H9 (cell line): Measurements from ENCODE around the gene KLB. TPM values are rescaled to one million over a fixed set of nuclear protein-coding genes. Genes with fewer than 3 reads are reported as not detected.
"Not testable (repeated sequence)": the region's sequence is repeated elsewhere in the genome, so short reads cannot be mapped to it uniquely, and the experiment has no call there.

ENCODE experiments used
- DNase-seq: peaks from one replicate; pipeline ENCODE4 v3.0.0-alpha.2; 2017
- H2AFZ ChIP-seq: one replicate; pipeline ENCODE4 v1.6.1; 2013; ENCODE audit warnings: mild to moderate bottlenecking, low read length, control low read depth, moderate library complexity
- H2AK5ac ChIP-seq: 2 replicates; pipeline ENCODE4 v1.6.1; 2013; ENCODE audit warnings: low read length, control low read depth, mixed read lengths; ENCODE audit not compliant: insufficient read length
- H2BK120ac ChIP-seq: one replicate; pipeline ENCODE4 v1.6.1; 2013; ENCODE audit warnings: low read depth, mild to moderate bottlenecking, low read length, control low read depth, inconsistent platforms; ENCODE audit not compliant: poor library complexity, severe bottlenecking
- H2BK12ac ChIP-seq: 2 replicates; pipeline ENCODE4 v1.6.1; 2013; ENCODE audit warnings: low read length, control low read depth, mixed read lengths, low read depth; ENCODE audit not compliant: insufficient read length
- H2BK15ac ChIP-seq: 2 replicates; pipeline ENCODE4 v1.6.1; 2013; ENCODE audit warnings: low read depth, low read length, control low read depth
- H2BK20ac ChIP-seq: one replicate; pipeline ENCODE4 v1.6.1; 2013; ENCODE audit warnings: low read depth, mild to moderate bottlenecking, low read length, control low read depth, inconsistent platforms; ENCODE audit not compliant: poor library complexity, severe bottlenecking
- H2BK5ac ChIP-seq: 2 replicates; pipeline ENCODE4 v1.6.1; 2013; ENCODE audit warnings: low read length, control low read depth, mixed read lengths; ENCODE audit not compliant: insufficient read length
- H3K14ac ChIP-seq: 2 replicates; pipeline ENCODE4 v1.6.1; 2013; ENCODE audit warnings: low read length, control low read depth; ENCODE audit not compliant: insufficient read depth
- H3K18ac ChIP-seq: 2 replicates; pipeline ENCODE4 v1.6.1; 2013; ENCODE audit warnings: low read depth, mild to moderate bottlenecking, mixed read lengths, low read length, control low read depth; ENCODE audit not compliant: insufficient read length
- H3K23ac ChIP-seq: 2 replicates; pipeline ENCODE4 v1.6.1; 2013; ENCODE audit warnings: low read length, control low read depth, mixed read lengths, low read depth; ENCODE audit not compliant: insufficient read length
- H3K23me2 ChIP-seq: 2 replicates; pipeline ENCODE4 v1.6.1; 2013; ENCODE audit warnings: low read depth, mild to moderate bottlenecking, mixed read lengths, low read length, control low read depth; ENCODE audit not compliant: insufficient read length, poor library complexity, severe bottlenecking
- H3K27ac ChIP-seq: 2 replicates; pipeline ENCODE4 v1.5.1; 2013; ENCODE audit warnings: low read length, control low read depth, mixed read lengths, low read depth; ENCODE audit not compliant: insufficient read length
- H3K27me3 ChIP-seq: 2 replicates; pipeline ENCODE4 v1.6.1; 2013; ENCODE audit warnings: low read length, control low read depth, inconsistent platforms; ENCODE audit not compliant: insufficient read depth
- H3K4ac ChIP-seq: 2 replicates; pipeline ENCODE4 v1.6.1; 2013; ENCODE audit warnings: low read depth, mild to moderate bottlenecking, control low read depth, inconsistent platforms, low read length, moderate library complexity
- H3K4me1 ChIP-seq: 2 replicates; pipeline ENCODE4 v1.6.1; 2013; ENCODE audit warnings: low read length, control low read depth, inconsistent platforms; ENCODE audit not compliant: insufficient read depth
- H3K4me2 ChIP-seq: 2 replicates; pipeline ENCODE4 v1.6.1; 2013; ENCODE audit warnings: low read length, control low read depth, mixed read lengths; ENCODE audit not compliant: insufficient read length, insufficient read depth
- H3K56ac ChIP-seq: 2 replicates; pipeline ENCODE4 v1.6.1; 2013; ENCODE audit warnings: low read depth, mild to moderate bottlenecking, mixed read lengths, low read length, control low read depth; ENCODE audit not compliant: insufficient read length
- H3K79me1 ChIP-seq: 2 replicates; pipeline ENCODE4 v1.6.1; 2013; ENCODE audit warnings: low read depth, mild to moderate bottlenecking, moderate library complexity, low read length, control low read depth, inconsistent platforms; ENCODE audit not compliant: insufficient read depth, poor library complexity, severe bottlenecking
- H3K79me2 ChIP-seq: 2 replicates; pipeline ENCODE4 v1.6.1; 2013; ENCODE audit warnings: low read length, control low read depth, inconsistent platforms; ENCODE audit not compliant: insufficient read depth
- H3K9ac ChIP-seq: 2 replicates; pipeline ENCODE4 v1.6.1; 2013; ENCODE audit warnings: low read length, control low read depth, mixed read lengths; ENCODE audit not compliant: insufficient read length; ENCODE audit errors: extremely low read depth
- H3K9me3 ChIP-seq: one replicate; pipeline ENCODE4 v1.6.1; 2013; ENCODE audit warnings: low read depth, low read length, inconsistent platforms; ENCODE audit not compliant: control insufficient read depth
- H3T11ph ChIP-seq: one replicate; pipeline ENCODE4 v1.6.1; 2013; ENCODE audit warnings: mild to moderate bottlenecking, low read length, control low read depth, inconsistent platforms
- H4K20me1 ChIP-seq: one replicate; pipeline ENCODE4 v1.6.1; 2013; ENCODE audit not compliant: control insufficient read depth, insufficient read length, insufficient read depth
- H4K5ac ChIP-seq: 2 replicates; pipeline ENCODE4 v1.6.1; 2013; ENCODE audit warnings: low read depth, mild to moderate bottlenecking, mixed read lengths, low read length, control low read depth; ENCODE audit not compliant: insufficient read length
- H4K8ac ChIP-seq: replicated peaks from 2 replicates; pipeline ENCODE4 v1.6.1; 2013; ENCODE audit warnings: low read length, control low read depth, mixed read lengths, low read depth; ENCODE audit not compliant: insufficient read length
- H4K91ac ChIP-seq: 2 replicates; pipeline ENCODE4 v1.6.1; 2013; ENCODE audit warnings: low read depth, mild to moderate bottlenecking, moderate library complexity, mixed read lengths, low read length, control low read depth; ENCODE audit not compliant: insufficient read length
- H3K27ac Mint-ChIP-seq, 3 experiments: 2 replicates in 2 of 3; 3 replicates in 1 of 3; pipeline ENCODE4 v1.8.0; 2020 to 2021; ENCODE audit warnings: mixed read lengths in 3 of 3, mild to moderate bottlenecking in 1 of 3, moderate library complexity in 1 of 3
- H3K27me3 Mint-ChIP-seq: 2 replicates; pipeline ENCODE4 v1.8.0; 2021; ENCODE audit warnings: low read depth, mild to moderate bottlenecking, moderate library complexity, mixed read lengths
- H3K36me3 Mint-ChIP-seq, 3 experiments: 2 replicates in 2 of 3; 3 replicates in 1 of 3; pipeline ENCODE4 v1.8.0; 2020 to 2021; ENCODE audit warnings: low read depth in 3 of 3, mixed read lengths in 3 of 3; ENCODE audit not compliant: insufficient read depth in 1 of 3
- H3K4me1 Mint-ChIP-seq, 2 experiments: 2 replicates each; pipeline ENCODE4 v1.8.0; 2020; ENCODE audit warnings: mixed read lengths in 2 of 2
- H3K4me3 Mint-ChIP-seq, 2 experiments: 2 replicates in 1 of 2; 3 replicates in 1 of 2; pipeline ENCODE4 v1.8.0; 2020 to 2021; ENCODE audit warnings: mild to moderate bottlenecking in 2 of 2, mixed read lengths in 2 of 2, moderate library complexity in 1 of 2
- H3K9me3 Mint-ChIP-seq, 2 experiments: 2 replicates in 1 of 2; 3 replicates in 1 of 2; pipeline ENCODE4 v1.8.0; 2020; ENCODE audit warnings: mild to moderate bottlenecking in 2 of 2, mixed read lengths in 2 of 2, moderate library complexity in 1 of 2
- WGBS: extraction: QIAGEN DNeasy Blood & Tissue Kit; methylation state at CpG from one replicate; pipeline ENCODE4 v1.1.7; 2013; ENCODE audit warnings: missing lambda C conversion rate, low lambda C conversion rate, mixed read lengths; ENCODE audit not compliant: insufficient read length; ENCODE audit errors: extremely low coverage; 5-methylcytosine and 5-hydroxymethylcytosine counted together
- total RNA-seq: library from RNA; stranded (reverse); gene quantifications from 2 replicates; pipeline ENCODE4 v1.2.1, GENCODE V29; 2021
- TF ChIP-seq, protein P1 (sequence below): fragments of 200-600 bp; sonication (generic); conservative IDR thresholded peaks from 3 replicates; pipeline ENCODE4 v1.8.0; 2021; ENCODE audit warnings: antibody characterized with exemption, mild to moderate bottlenecking

Gene KLB
- total RNA-seq, 1 experiment from 2014 or later, result 0.07 TPM

DNA sequence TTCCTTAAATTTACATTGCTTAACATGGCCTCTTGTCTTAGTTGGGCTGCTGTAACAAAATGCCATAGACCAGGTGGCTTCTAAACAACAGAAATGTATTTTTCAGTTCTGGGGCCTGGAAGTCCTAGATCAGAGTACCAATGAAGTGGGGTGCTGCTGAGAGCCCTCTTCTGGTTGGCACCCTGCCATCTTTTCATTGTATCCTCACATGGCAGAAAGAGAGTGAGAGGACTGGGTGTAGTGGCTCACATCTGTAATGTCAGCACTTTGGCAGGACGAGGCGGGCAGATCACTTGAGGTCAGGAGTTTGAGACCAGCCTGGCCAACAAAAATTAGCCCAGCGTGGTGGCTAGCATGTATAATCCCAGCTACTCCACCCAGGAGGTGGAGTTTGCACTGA, 12.0 kb upstream of the KLB start:
- no peak for DNase-seq
- Histone ChIP-seq H4K20me1 (no peaks in the 10 kb centered on the region), H2BK120ac (no peak overlapping the region), H3K14ac (no peak overlapping the region), H3K23ac (no peak overlapping the region), H3K56ac (no peak overlapping the region), H3K79me2 (no peaks in the 10 kb centered on the region), H3K18ac (no peak overlapping the region), H3K23me2 (no peaks in the 10 kb centered on the region), H4K5ac (no peak overlapping the region), H2AK5ac (no peak overlapping the region), H3K79me1 (no peaks in the 10 kb centered on the region), H3K27me3 (no peaks in the 10 kb centered on the region), H2BK5ac (no peak overlapping the region), H2BK15ac (no peak overlapping the region), H3K9me3 (no peaks in the 10 kb centered on the region), H4K91ac (no peak overlapping the region), H3K9ac (no peak overlapping the region), H3T11ph (no peak overlapping the region), H2AFZ (no peak overlapping the region), H3K27ac (no peak overlapping the region), H4K8ac (no peak overlapping the region), H3K4me2 (no peak overlapping the region), H3K4me1 (no peaks in the 10 kb centered on the region), H3K4ac (no peak overlapping the region), H2BK20ac (no peak overlapping the region), H2BK12ac (no peak overlapping the region)
- H3K9me3 Mint-ChIP-seq, result no peaks in the 10 kb centered on the region; a peak in 1 of 5 replicates
- H3K27me3 Mint-ChIP-seq, result no peaks in the 10 kb centered on the region
- TF ChIP-seq, protein P1, sequence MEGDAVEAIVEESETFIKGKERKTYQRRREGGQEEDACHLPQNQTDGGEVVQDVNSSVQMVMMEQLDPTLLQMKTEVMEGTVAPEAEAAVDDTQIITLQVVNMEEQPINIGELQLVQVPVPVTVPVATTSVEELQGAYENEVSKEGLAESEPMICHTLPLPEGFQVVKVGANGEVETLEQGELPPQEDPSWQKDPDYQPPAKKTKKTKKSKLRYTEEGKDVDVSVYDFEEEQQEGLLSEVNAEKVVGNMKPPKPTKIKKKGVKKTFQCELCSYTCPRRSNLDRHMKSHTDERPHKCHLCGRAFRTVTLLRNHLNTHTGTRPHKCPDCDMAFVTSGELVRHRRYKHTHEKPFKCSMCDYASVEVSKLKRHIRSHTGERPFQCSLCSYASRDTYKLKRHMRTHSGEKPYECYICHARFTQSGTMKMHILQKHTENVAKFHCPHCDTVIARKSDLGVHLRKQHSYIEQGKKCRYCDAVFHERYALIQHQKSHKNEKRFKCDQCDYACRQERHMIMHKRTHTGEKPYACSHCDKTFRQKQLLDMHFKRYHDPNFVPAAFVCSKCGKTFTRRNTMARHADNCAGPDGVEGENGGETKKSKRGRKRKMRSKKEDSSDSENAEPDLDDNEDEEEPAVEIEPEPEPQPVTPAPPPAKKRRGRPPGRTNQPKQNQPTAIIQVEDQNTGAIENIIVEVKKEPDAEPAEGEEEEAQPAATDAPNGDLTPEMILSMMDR, result no peak
- H3K27ac Mint-ChIP-seq, result no peak overlapping the region
- no peak overlapping the region for H3K4me3 Mint-ChIP-seq
- no CpG with 5 or more reads among the region's 3 CpGs for WGBS
- no peaks in the 10 kb centered on the region for H3K4me1 Mint-ChIP-seq
- H3K36me3 Mint-ChIP-seq, result no peaks in the 10 kb centered on the region; a peak in 1 of 7 replicates

- not testable (repeated sequence) for H3K18ac ChIP-seq, H2BK15ac ChIP-seq, H3K23me2 ChIP-seq, H2BK12ac ChIP-seq, H2BK5ac ChIP-seq, H3K27me3 ChIP-seq, H3K27ac Mint-ChIP-seq, H2AFZ ChIP-seq, H3K4me2 ChIP-seq, H3K79me1 ChIP-seq, H2BK120ac ChIP-seq, H3K9me3 Mint-ChIP-seq, H3K4me1 ChIP-seq, H3K14ac ChIP-seq, H3K27me3 Mint-ChIP-seq, H2BK20ac ChIP-seq, H4K20me1 ChIP-seq, H4K91ac ChIP-seq, H3K4me3 Mint-ChIP-seq, H3K4ac ChIP-seq, H3K27ac ChIP-seq, H4K5ac ChIP-seq, H3K4me1 Mint-ChIP-seq, H4K8ac ChIP-seq, H3K9me3 ChIP-seq, H2AK5ac ChIP-seq, H3K56ac ChIP-seq, H3K79me2 ChIP-seq, H3K9ac ChIP-seq, H3K23ac ChIP-seq, H3K36me3 Mint-ChIP-seq, H3T11ph ChIP-seq, DNase-seq
- no CpG with 5 or more reads among the region's 6 CpGs for WGBS
Measured at GRCh38 chr4:39401640-39402039, 5.1 kb upstream of the KLB start.
